Endothelial cell (in vitro differentiated cells): Measurements from ENCODE around the gene PKP1. TPM values are rescaled to one million over a fixed set of nuclear protein-coding genes. Genes with fewer than 3 reads are reported as not detected.

ENCODE experiments used
- DNase-seq: peaks from one replicate; pipeline ENCODE4 v3.0.0; 2021; ENCODE audit warnings: low spot score
- H3K27ac Mint-ChIP-seq: one replicate; pipeline ENCODE4 v1.8.0; 2021; ENCODE audit warnings: mixed read lengths, inconsistent platforms; ENCODE audit not compliant: unreplicated experiment
- H3K27me3 Mint-ChIP-seq: one replicate; pipeline ENCODE4 v1.8.0; 2021; ENCODE audit warnings: mild to moderate bottlenecking, moderate library complexity, mixed read lengths, inconsistent platforms; ENCODE audit not compliant: unreplicated experiment
- H3K36me3 Mint-ChIP-seq: one replicate; pipeline ENCODE4 v1.8.0; 2021; ENCODE audit warnings: mild to moderate bottlenecking, low read depth, mixed read lengths, inconsistent platforms; ENCODE audit not compliant: unreplicated experiment
- H3K4me1 Mint-ChIP-seq: one replicate; pipeline ENCODE4 v1.8.0; 2021; ENCODE audit warnings: mild to moderate bottlenecking, mixed read lengths, inconsistent platforms; ENCODE audit not compliant: unreplicated experiment
- H3K4me3 Mint-ChIP-seq: one replicate; pipeline ENCODE4 v1.8.0; 2021; ENCODE audit warnings: mild to moderate bottlenecking, mixed read lengths, inconsistent platforms; ENCODE audit not compliant: unreplicated experiment
- H3K9me3 Mint-ChIP-seq: one replicate; pipeline ENCODE4 v1.8.0; 2021; ENCODE audit warnings: mixed read lengths, inconsistent platforms; ENCODE audit not compliant: unreplicated experiment
- total RNA-seq: library from RNA; stranded (reverse); fragmentation: NEBNext Ultra II Directional; extraction: Animal tissue kit (Norgen Biotek cat#: 25700); gene quantifications from one replicate; pipeline ENCODE4 v1.2.1, GENCODE V29; 2021; ENCODE audit not compliant: unreplicated experiment
- TF ChIP-seq, protein P1 (sequence below): fragments of 200-600 bp; sonication (generic); IDR thresholded peaks from one replicate; pipeline ENCODE4 v1.5.0; 2021; ENCODE audit warnings: antibody characterized with exemption; ENCODE audit not compliant: unreplicated experiment

PKP1 gene
- total RNA-seq, 1 donor from 2014 or later = 0.64 TPM

DNA sequence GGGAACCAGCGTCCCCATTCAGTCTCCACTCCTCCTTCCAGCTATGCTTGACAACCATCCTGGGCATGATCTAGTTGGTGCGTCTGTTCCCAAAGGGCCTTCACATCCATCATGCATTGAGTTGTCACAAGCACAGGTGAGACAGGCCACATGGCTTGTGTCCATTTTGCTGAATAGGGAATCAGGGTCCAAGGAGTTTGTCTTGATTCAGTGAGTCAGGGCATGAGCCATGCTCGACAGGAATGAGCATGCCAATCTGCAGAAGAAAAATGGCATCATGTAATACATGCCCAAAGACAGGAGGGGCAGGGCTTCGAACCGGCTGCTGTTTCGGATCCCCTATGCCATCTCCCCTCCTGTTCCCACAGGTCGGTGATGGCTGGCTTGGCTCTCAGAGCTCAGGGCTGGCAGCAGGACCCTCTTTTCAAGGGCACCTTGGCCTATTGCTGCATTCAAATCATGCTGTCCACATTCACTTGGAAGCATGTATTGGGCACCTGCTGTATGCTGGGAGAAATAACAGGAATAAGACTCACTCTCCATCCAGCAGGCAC lies 44.5 kb downstream of the PKP1 start:
- H3K4me3 Mint-ChIP-seq = no peak overlapping the region
- TF ChIP-seq, protein P1, sequence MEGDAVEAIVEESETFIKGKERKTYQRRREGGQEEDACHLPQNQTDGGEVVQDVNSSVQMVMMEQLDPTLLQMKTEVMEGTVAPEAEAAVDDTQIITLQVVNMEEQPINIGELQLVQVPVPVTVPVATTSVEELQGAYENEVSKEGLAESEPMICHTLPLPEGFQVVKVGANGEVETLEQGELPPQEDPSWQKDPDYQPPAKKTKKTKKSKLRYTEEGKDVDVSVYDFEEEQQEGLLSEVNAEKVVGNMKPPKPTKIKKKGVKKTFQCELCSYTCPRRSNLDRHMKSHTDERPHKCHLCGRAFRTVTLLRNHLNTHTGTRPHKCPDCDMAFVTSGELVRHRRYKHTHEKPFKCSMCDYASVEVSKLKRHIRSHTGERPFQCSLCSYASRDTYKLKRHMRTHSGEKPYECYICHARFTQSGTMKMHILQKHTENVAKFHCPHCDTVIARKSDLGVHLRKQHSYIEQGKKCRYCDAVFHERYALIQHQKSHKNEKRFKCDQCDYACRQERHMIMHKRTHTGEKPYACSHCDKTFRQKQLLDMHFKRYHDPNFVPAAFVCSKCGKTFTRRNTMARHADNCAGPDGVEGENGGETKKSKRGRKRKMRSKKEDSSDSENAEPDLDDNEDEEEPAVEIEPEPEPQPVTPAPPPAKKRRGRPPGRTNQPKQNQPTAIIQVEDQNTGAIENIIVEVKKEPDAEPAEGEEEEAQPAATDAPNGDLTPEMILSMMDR = no peak
- no peaks in the 10 kb centered on the region for H3K4me1 Mint-ChIP-seq
- DNase-seq = no peak
- H3K9me3 Mint-ChIP-seq = no peaks in the 10 kb centered on the region
- H3K27ac Mint-ChIP-seq = no peak overlapping the region
- H3K27me3 Mint-ChIP-seq = peaks cover 2% of the 10 kb centered on the region
- peaks cover 6% of the 10 kb centered on the region for H3K36me3 Mint-ChIP-seq

DNA sequence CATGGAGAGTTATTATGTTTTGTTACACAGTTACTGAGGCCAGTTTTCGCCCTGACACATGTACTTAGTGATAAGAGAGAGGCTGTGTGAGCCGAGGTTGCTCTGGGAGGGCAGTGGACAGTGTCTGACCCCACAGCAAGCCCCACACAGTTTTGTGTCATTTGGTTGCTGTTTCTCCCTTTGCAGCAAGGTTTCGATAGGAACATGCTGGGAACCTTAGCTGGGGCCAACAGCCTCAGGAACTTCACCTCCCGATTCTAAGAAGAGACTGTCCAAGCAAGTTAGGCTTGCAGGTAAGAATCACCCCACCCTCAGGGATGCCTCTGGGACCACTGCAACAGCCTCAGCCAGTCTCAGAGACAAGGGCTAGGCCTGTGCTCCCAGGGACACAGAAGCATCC lies 45.3 kb downstream of the PKP1 start:
- no peak overlapping the region for H3K27ac Mint-ChIP-seq
- DNase-seq = no peak
- TF ChIP-seq, protein P1 = no peak
- H3K4me3 Mint-ChIP-seq = no peak overlapping the region
- H3K9me3 Mint-ChIP-seq = no peaks in the 10 kb centered on the region
- H3K4me1 Mint-ChIP-seq = no peaks in the 10 kb centered on the region
- peaks cover 6% of the 10 kb centered on the region for H3K36me3 Mint-ChIP-seq
- H3K27me3 Mint-ChIP-seq = peaks cover 2% of the 10 kb centered on the region

- TF ChIP-seq, protein P1 = no peak
- peaks cover 2% of the 10 kb centered on the region for H3K27me3 Mint-ChIP-seq
- no peak overlapping the region for H3K27ac Mint-ChIP-seq
- DNase-seq = no peak
- no peaks in the 10 kb centered on the region for H3K4me1 Mint-ChIP-seq
- peaks cover 6% of the 10 kb centered on the region for H3K36me3 Mint-ChIP-seq
- H3K4me3 Mint-ChIP-seq = no peak overlapping the region
- H3K9me3 Mint-ChIP-seq = no peaks in the 10 kb centered on the region
These were observed 46.0 kb downstream of the PKP1 start for GRCh38 chr1:201329286-201329685.

GRCh38 chr1:201329801-201330200 lies 46.5 kb downstream of the PKP1 start:
- Mint-ChIP-seq H3K27me3 (peaks cover 2% of the 10 kb centered on the region), H3K36me3 (peaks cover 6% of the 10 kb centered on the region), H3K4me3 (no peak overlapping the region), H3K27ac (no peak overlapping the region), H3K4me1 (no peaks in the 10 kb centered on the region), H3K9me3 (no peaks in the 10 kb centered on the region)
- TF ChIP-seq, protein P1 = no peak
- DNase-seq = no peak

- no peaks in the 10 kb centered on the region for H3K4me1 Mint-ChIP-seq
- no peak overlapping the region for H3K27ac Mint-ChIP-seq
- no peak for DNase-seq
- TF ChIP-seq, protein P1 = no peak
- H3K9me3 Mint-ChIP-seq = no peaks in the 10 kb centered on the region
- peaks cover 6% of the 10 kb centered on the region for H3K36me3 Mint-ChIP-seq
- H3K4me3 Mint-ChIP-seq = no peak overlapping the region
- peaks cover 2% of the 10 kb centered on the region for H3K27me3 Mint-ChIP-seq
These were observed 47.2 kb downstream of the PKP1 start for GRCh38 chr1:201330541-201330940.
